GM12872 (cell line): ENCODE data around the gene PHF21B.

Experiments
- CTCF ChIP-seq: IDR thresholded peaks from 3 replicates; pipeline ENCODE4 v1.5.1; 2011; ENCODE audit warnings: low read depth, mild to moderate bottlenecking, low read length, moderate library complexity; ENCODE audit not compliant: insufficient read depth

PHF21B gene

DNA sequence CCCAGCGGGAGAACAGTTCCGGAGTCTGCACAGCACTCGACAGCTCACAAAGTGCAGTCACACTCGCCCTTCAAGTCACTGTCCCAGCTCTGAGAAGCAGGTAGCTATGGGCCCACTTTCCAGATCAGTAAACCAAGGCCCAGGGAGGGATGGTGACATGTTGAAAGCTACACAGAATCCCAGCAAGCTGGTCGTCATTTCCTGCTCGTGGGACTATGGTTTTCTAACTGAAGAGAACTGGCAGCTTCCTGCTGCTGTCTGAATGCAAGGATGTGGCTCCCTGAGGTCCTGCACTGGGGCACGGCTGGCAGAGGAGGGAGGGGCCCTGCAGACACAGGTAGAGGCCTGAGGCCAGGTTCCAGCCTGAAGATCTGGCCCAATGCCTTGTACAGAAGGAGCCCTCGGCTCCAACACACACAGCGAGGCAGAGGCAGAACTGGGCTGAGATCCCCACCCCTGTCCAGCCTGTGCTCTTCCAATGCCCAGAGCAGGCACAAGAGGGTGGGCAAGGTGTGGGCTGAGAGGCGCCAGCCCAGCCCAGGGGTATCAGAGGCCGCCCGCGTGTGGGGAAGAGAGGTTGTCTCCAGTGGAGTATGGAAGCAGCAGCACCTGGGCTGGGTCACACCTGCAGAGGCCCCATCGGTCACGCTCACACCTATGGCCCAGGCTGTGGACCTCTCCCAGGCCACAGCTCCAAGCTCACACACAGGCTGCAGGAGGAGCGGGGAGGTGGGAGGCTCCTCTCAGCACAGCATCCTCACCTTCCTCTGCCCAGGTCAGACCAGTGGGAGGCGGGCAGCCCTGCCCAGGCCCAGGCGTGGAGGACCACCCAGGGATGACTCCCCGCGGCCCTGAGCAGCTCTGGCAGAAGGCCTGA lies 119.2 kb downstream of the PHF21B start:
- TF ChIP-seq CTCF: no peak

GRCh38 chr22:44889255-44889878 lies 120.4 kb downstream of the PHF21B start:
- TF ChIP-seq CTCF: no peak

GRCh38 chr22:44888491-44889254 lies 121.1 kb downstream of the PHF21B start:
- no peak for TF ChIP-seq CTCF

DNA sequence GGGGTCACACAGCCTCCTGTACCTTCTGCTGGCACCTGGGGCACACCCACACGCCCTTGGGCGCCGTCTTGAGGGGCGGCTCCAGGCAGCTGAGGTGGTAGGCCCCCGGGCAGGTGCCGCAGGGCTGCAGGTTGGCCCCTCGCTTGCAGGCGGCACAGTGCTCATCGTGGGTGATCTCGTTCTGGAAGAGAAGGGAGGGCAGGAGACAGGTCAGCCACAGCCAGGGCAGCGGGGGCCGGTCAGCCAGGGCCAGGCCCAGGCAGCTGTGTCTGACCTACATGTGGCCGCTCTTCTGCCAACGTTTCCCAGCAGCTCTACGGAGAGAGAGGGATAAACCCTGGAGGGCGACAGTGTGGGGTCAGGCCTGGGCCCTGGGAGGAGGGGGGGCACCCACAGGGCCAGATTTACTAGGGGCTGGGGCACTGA lies 121.9 kb downstream of the PHF21B start:
- TF ChIP-seq CTCF: no peak

DNA sequence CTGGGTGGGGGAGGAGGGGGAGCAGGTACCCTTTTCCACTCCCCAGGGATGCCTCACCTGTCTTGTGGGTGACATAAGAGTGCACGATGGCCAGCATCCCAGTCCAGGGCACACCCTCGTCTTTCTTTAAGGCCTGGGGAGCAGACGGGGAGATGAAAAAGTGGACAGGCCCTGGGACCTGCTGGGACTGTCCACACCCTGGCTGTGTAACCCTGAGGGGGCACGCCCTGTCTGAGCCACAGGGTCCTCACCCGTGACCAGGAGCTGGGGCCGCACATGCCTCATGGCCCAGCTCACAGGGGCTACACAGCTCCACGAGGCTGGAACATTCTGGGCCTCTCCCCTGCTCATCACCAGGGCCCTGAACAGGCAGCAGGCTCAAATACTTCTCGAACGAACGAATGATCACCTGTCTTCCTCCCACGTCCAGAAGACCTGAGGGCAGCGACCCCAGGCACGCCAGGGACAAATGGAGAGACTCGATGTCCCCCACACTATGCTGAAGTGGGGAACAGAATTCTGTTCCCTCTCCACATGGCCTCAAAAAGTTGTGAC lies 123.9 kb downstream of the PHF21B start:
- no peak for TF ChIP-seq CTCF

DNA sequence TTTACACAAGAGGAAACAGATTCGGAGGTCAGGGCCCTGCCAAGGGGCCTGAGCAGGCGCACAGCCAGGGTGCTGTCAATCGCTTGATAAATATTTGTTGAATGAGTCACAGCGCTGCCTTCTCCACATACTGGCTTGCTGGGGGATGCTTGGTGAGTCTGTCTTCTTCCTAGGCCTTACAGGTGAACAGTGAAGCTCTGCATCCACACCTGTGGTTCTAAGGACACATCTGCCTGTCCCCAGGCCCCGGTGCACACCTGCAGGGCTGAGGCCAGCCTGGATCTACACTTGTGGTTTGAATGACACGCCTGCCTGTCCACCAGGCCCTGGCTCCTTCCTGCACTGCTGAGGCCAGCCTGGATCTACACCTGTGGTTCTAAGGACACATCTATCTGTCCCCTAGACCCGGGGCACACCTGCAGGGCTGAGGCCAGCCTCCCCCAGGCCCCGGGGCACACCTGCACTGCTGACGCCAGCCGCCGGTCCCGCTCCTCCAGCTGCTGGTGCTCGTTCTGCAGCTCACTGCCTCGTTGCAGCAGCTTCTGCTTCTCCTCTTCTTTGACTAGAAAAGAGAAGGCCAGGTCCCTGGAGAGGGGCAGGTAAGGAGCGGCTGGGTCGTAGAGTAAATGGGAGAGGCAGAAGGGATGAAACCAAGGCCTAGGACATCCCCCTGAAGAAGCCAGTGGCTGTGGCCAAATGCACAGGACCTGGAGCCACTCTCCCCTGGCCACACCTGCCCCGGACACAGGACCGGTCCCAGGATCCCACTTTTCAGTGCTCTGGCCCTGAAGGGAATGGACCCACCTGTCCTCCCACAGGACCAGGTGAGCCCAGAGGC lies 124.6 kb downstream of the PHF21B start:
- no peak for TF ChIP-seq CTCF
